CD4-positive, alpha-beta T cell treated with Interleukin-4 for 1 hour (primary cell): Measurements from ENCODE around the gene EGLN2.
"Not testable (repeated sequence)": the region's sequence is repeated elsewhere in the genome, so short reads cannot be mapped to it uniquely, and the experiment has no call there.

ENCODE experiments used
- DNase-seq, 2 donors: peaks; one replicate each; pipeline ENCODE4 v3.0.0-alpha.2; 2020 to 2022

EGLN2 gene

GRCh38 chr19:40850277-40850676, 51.3 kb downstream of the EGLN2 start, which contains the start of gene CYP2A6:
TSS of gene CYP2A6 (minus strand) at chr19:40850447. CDS start at chr19:40850426, 21 bp downstream.
- DNase-seq, result not testable (repeated sequence)

GRCh38 chr19:40852467-40853152, 53.6 kb downstream of the EGLN2 start:
- not testable (repeated sequence) for DNase-seq
